H54 (cell line): ENCODE measurements around the gene FAM114A1.

ENCODE experiments used
- DNase-seq: peaks from one replicate; pipeline ENCODE4 v3.0.0; 2011; ENCODE audit warnings: low spot score, mixed read lengths; ENCODE audit not compliant: insufficient read length
- FAIRE-seq: peaks from 3 replicates; lab custom pipeline; 2011; peaks lifted over from hg19 to GRCh38; lab: Jason Lieb, UNC
- POLR2A ChIP-seq: IDR thresholded peaks from 2 replicates; pipeline ENCODE4 v1.6.1; 2011; ENCODE audit warnings: low read depth, mild to moderate bottlenecking, low read length

FAM114A1 gene

DNA sequence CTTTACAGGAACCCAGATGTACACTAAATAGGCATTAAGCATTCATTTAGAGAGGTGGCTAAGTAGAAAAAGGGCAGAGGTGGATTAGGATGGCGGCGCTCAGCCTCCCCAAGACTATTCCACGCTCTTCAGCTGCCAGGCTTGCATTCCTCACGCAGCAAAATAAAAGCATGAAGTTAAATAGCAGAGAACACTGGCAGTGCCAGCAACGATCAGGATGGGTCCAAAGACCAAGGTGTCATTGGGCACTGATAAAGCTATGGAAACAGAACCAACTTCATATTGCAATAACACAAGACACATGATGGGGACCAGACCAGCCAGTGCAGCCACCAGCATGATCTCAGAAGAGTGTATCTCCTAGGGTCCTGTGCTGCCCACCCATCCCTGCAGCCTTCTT, 122.6 kb downstream of the FAM114A1 start:
- no peak for DNase-seq
- no peak for FAIRE-seq
- no peak for TF ChIP-seq POLR2A

DNA sequence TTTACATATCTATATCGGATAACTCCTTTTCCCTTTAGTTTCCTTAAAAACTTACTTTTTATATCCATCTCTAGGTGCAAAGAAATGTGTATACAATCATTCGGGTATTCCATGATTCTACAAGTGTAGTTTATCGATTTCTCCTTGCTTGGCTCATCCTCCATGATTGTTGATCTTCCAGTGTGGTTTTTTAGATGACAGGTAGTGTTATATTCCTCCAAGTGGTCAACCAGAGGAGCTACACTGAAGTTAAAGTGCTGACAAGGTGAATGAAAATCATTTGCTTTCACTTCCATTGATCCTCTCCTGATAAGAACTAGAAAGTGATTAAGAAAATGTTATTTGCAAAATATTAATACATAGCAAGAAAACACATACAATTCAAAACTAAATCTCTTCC, 126.1 kb downstream of the FAM114A1 start:
- no peak for TF ChIP-seq POLR2A
- no peak for FAIRE-seq
- no peak for DNase-seq

DNA sequence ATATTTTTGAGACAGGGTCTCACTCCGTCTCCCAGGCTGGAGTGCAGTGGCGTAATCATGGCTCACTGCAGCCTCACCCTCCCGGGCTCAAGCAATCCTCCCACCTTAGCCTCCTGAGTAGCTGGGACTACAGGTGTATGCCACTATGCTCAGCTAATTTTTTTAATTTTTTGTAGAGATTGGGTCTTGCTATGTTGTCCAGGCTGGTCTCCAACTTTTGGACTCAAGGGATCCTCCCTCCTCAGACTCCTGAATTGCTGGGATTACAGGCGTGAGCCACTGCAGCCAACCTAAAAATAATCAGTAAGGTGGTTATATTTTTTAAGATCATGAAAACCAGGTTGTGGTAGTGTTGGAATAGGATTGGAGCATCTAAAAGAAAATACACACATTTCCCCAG, 126.5 kb downstream of the FAM114A1 start:
- no peak for DNase-seq
- no peak for TF ChIP-seq POLR2A
- no peak for FAIRE-seq
